SK-MEL-5 (cell line): ENCODE data around the gene GTSF1L. TPM values are rescaled to one million over a fixed set of nuclear protein-coding genes. Genes with fewer than 3 reads are reported as not detected.

Experiments used
- DNase-seq: peaks from one replicate; pipeline ENCODE4 v3.0.0-alpha.2; 2016; ENCODE audit warnings: low read depth, low spot score
- in situ Hi-C: cut with HindIII; loops from 2 replicates; pipeline ENCODE4 v1.10.0; 2016; ENCODE audit warnings: low sequenced_read_pairs, high pct_unique_total_duplicates, low pct_unique_long_range_greater_than_20kb
- total RNA-seq: library from RNA; depleted of rRNA; stranded (reverse); fragments of >200 nt; shearing (Covaris generic); gene quantifications from 2 replicates; pipeline ENCODE4 v1.2.3, GENCODE V29; 2014; rRNA removed

Gene GTSF1L
- total RNA-seq, 1 experiment from 2014 or later, result not detected

DNA sequence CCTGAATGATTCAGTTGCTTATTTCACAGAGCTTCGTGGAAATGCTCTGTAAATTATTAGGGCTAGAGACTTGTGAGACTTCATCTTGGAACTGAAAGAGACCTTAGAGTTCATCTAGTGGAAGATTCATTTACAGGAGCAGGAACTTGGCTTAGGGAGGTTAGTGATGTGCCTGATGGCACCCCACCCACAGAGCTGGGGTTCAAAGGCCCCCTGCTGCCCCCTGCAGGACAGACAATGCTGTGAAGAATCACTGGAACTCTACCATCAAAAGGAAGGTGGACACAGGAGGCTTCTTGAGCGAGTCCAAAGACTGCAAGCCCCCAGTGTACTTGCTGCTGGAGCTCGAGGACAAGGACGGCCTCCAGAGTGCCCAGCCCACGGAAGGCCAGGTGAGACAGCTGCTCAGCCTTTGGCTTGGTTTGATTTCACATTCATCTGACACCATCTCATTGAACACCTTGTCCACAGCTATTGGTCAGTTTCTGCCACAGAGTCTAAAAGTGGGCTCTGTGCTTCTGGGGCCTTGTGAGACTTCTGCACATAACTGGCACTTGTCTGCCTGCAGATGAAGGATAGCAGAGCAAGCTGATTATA lies 34.8 kb downstream of the GTSF1L start:
- DNase-seq, result peak; percentile 76
- in situ Hi-C loops, result no loop called here

- in situ Hi-C loops, result no loop called here
- DNase-seq, result no peak
These were observed 35.7 kb downstream of the GTSF1L start for GRCh38 chr20:43690943-43691598.

DNA sequence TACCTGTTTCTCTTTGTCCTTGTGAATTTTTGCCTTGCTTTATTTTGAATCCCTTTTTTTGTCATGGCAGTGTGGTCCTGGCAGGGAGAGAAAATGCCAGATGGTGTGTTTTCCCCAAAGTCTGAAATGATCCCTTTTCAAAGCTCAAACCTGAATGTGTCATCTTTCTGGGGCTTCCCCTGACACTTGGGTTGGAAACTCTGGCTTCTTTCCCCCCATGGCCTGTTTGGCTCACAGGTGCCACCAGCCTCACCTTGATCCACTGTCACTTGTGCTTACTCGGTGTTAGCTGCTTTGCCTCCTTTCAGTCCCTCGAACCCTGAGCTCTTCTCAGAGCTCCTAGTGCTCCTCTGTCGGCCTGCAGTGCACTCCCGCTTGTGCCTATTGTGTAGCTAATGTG lies 37.6 kb downstream of the GTSF1L start:
- in situ Hi-C loops, result no loop called here
- DNase-seq, result no peak

DNA sequence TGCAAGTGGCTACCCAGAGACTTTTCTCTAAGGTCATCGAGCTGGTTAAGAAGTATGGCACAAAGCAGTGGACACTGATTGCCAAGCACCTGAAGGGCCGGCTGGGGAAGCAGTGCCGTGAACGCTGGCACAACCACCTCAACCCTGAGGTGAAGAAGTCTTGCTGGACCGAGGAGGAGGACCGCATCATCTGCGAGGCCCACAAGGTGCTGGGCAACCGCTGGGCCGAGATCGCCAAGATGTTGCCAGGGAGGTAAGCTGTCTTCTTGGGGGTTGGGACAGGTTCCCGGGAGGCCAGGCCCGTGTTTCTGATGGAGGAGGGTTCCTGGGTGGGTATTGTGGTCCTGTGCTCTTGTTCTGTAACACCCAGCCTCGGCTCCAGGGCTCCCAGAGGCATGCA lies 40.0 kb downstream of the GTSF1L start:
- no peak for DNase-seq
- in situ Hi-C loops, result no loop called here

DNA sequence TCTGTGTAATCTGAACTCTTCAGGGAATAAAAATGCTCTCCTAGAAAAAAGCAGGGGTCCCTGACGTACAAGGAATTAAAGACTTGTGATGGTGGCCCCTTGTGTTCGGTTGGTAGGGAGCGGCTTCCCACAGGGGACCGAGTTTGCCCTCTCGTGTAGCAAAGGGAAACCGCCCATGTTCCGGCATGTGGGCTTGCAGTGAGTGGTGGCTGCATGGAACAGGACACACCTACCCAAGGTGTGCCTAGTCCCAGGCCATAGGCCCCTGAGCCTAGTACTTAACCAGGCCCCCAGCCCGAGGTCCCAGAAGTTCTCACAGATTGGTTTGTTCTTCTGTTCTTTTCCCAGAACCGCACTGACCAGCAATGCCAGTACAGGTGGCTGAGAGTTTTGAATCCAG lies 44.4 kb downstream of the GTSF1L start:
- DNase-seq, result no peak
- in situ Hi-C loops, result no loop called here

GRCh38 chr20:43681991-43682410 lies 44.8 kb downstream of the GTSF1L start:
- in situ Hi-C loops, result no loop called here
- no peak for DNase-seq

DNA sequence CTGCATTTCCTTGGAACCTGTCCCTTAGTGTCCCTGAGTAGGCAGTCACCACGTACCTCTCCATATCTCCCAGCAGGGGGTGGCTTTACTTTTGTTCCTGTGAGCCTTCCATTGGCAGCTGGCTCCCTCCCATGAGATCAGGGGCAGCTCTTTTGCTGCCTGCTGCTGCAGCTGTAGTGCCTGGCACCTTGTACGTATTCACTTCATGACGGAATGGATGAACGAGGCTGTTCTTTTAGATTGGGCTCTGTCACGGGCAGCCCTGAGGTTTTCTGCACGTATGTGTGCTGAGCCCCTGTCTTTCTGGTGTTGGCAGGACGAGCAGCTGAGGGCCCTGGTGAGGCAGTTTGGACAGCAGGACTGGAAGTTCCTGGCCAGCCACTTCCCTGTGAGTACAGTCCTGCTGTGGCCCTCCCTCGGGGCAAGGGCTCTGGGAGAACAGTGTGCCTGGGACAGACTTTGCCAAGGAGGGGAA lies 45.3 kb downstream of the GTSF1L start:
- in situ Hi-C loops, result no loop called here
- DNase-seq, result no peak

GRCh38 chr20:43680981-43681380 lies 45.8 kb downstream of the GTSF1L start:
- in situ Hi-C loops, result no loop called here
- no peak for DNase-seq

- in situ Hi-C loops, result no loop called here
These were observed 50.4 kb downstream of the GTSF1L start for GRCh38 chr20:43676368-43676767.

More at GRCh38 chr20:43676368-43676767, 50.4 kb downstream of the GTSF1L start:
- no peak for DNase-seq

Other genes with a start within 250 kb of the GTSF1L start
- 1.2 and 2.0 TPM in 2 replicates for gene L3MBTL1, start 219.3 kb downstream of the GTSF1L start, total RNA-seq
- gene SGK2, start 168.0 kb downstream of the GTSF1L start, total RNA-seq, result 0.29 TPM in 1 of 2 replicates, not detected in the other
- gene IFT52, start 136.1 kb downstream of the GTSF1L start, total RNA-seq, result 22.1 and 26.8 TPM in 2 replicates
- 10.4 and 14.1 TPM in 2 replicates for gene MYBL2, start 59.9 kb downstream of the GTSF1L start, total RNA-seq
- 0.37 and 0.51 TPM in 2 replicates for gene TOX2, start 187.8 kb upstream of the GTSF1L start, total RNA-seq